GM19328 (cell line): Measurements from ENCODE around the gene PLA2G7.
"Not testable (repeated sequence)": the region's sequence is repeated elsewhere in the genome, so short reads cannot be mapped to it uniquely, and the experiment has no call there.

ENCODE experiments used
- ATAC-seq: cut with Tn5 transposase; IDR thresholded peaks from one replicate; pipeline ENCODE4 v1.9.1; 2021; ENCODE audit warnings: mild to moderate bottlenecking, moderate library complexity; ENCODE audit not compliant: unreplicated experiment

Gene PLA2G7

GRCh38 chr6:46734867-46735719 is at the start of gene PLA2G7:
Gene PLA2G7, minus strand, starts transcription at chr6:46735375. Its CDS starts 12,484 bp downstream, at chr6:46722891.
- ATAC-seq = no peak

DNA sequence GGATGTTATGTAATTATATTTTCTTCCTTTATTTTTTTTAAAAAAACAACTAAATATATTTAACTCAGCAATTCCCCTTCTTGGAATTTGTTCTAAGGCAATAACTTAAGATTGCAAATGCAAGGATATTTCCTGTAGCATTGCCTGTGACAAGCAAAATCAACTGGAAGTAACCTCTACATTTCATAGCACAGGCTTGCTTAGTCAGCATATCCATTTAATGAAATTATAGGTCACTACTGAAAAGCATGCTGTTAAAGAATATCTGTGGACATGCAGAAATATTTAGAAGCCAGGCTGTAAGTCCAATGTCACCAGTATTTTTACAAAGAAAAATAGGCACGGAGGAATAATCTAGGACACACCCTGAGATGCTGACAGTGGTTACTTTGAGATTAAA is 49.4 kb upstream of the PLA2G7 start:
- no peak for ATAC-seq

- no peak for ATAC-seq
Measured at GRCh38 chr6:46781478-46782378, 46.6 kb upstream of the PLA2G7 start.

DNA sequence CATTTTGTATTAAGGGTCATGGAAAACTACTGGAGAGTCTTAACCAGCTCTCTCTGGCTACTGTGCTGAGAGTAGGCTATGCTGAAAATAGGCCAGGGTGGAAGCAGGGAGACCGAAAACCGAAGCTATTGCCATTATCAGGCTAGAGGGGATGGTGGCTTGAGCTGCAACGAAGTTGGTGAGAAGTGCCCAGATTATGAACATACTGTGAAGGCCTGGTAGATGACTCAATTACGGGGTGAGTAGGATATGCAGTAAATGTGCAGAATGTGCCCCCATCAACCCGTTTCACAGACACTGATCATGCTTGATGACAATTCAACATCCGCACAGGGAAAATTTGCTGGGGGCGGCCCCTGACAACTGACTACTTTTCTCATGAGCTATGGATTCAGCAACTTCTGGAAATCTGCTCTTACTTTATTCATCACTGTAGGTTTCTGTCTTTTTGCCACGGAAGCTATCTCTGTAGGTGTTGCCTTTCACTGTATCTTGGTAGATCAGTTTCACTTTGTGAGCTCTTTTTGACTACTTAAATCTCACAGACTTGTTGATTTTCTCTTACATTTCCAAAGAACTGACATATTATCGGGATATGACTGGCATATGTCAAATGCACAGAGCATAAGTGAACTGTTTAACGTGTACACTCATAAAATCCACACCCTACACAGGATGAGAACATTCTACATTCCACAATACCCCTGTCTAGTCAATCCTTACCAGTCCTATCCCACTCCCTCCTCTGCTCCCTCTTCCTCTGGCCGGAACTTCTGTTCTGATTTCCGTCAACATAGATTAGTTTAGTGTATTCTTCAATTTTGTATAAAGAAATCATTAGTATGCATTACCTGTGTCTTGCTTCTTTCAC is 42.5 kb upstream of the PLA2G7 start:
- no peak for ATAC-seq

GRCh38 chr6:46776070-46776712 is 41.0 kb upstream of the PLA2G7 start:
- ATAC-seq = no peak

GRCh38 chr6:46774736-46775135 is 39.6 kb upstream of the PLA2G7 start:
- ATAC-seq = not testable (repeated sequence)

GRCh38 chr6:46773201-46773855 is 38.2 kb upstream of the PLA2G7 start:
- ATAC-seq = no peak

DNA sequence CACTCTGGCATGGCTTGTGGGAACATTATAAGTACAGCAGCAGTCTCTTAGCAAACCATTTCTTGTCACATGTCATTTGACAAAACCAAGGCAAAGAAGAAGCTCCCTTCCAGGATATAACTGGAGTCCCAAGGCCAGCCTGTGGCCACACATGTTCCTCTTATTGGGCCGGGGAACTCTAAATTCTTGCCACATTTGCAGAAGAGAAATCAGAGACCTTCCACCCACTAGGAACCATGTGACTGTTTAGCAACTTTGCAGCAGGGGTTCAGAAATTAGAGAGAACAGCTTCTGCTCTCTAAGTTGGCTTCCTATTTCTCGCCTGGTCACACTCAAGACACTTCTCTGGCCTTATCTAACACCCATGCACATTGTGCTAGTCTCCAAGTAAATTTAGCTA is 37.6 kb upstream of the PLA2G7 start:
- ATAC-seq = peak; percentile 83

DNA sequence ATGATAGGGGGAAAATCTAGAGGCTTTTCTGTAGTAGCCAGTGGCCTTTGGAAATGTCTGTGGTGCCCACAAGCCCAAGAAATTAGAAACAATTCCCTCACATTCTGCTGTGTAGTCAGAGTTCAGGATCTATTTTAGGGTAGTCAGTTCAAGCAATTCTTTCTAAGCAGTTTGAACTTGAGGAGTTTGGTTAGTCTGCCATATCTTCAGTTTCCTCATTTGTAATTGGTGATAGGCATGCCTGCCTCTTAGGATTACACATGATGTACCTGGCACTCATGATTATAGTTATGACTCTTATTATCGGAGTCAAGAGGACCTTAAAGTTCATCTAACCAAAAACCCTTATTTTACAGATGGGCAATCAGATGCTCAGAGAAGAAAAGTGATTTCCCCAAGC is 36.8 kb upstream of the PLA2G7 start:
- ATAC-seq = no peak

GRCh38 chr6:46764961-46765360 is 29.8 kb upstream of the PLA2G7 start:
- no peak for ATAC-seq

DNA sequence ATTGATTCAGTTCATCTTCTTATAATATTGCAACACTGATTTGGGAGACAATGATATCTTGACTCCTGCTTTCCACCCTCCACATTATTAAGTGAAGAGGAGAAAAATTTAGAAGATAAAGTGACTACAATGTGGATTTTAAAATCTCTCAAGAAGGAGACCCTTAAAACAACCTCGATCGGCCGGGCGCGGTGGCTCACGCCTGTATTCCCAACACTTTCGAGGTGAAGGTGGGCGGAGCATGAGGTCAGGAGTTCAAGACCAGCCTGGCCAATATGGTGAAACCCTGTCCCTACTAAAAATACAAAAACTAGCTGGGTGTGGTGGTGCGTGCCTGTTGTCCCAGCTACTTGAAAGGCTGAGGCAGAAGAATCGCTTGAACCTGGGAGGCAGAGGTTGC is 29.1 kb upstream of the PLA2G7 start:
- ATAC-seq = not testable (repeated sequence)

DNA sequence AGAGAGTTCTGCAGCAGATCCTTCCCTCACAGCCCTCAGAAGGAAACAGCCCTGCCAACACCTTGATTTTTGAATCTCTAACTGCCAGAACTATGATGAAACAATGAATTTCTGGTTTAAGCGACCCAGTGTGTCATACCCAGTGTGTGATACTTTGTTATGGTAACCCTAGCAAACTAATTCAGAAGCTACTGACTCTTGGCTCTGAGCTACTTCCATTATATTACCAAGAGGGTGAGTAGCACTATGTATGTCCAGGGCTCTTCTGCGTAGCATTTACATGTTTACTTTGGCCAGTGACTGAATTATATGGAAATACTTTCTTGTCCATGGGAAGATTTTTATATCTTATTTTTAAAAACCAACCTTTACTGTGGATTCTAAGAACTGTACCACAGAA is 28.3 kb upstream of the PLA2G7 start:
- no peak for ATAC-seq

- ATAC-seq = no peak
Measured at GRCh38 chr6:46760925-46761324, 25.8 kb upstream of the PLA2G7 start.

GRCh38 chr6:46758960-46759753 is 24.0 kb upstream of the PLA2G7 start:
- ATAC-seq = no peak

GRCh38 chr6:46757214-46757596 is 22.0 kb upstream of the PLA2G7 start:
- ATAC-seq = no peak

DNA sequence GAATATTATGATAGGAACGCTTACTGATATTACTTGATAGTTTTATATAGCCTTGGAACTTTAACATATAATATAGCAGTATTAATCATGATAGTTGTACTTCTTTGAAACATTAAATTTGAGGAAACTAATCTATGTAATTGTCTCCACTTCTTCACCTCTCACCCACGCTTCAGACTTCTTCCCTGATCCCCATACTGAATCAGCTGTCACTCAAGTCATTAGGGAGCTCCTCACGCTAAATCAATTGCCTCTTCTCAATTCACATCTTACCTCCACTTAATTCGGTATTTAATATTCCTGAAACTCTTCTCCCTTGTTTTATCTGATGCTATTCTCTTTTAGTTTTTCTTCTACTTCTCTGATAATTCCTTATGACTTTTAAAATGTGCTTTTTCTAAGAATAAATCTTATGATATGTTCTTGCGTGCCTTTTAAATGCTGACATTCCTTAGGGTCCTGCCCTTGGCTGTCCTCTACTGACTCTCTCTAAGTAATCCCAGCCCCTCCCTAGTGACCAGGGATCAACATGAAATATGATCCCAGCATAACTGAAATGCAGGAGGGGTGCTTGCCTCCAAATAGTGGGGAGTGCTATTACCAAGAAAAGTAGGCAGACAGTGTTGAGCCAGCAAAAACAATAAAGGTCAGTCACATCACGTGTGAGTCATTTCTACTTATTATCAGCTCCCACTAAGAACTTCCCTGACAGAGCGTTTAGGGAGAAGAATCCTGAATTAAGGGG is 21.5 kb upstream of the PLA2G7 start:
- no peak for ATAC-seq

DNA sequence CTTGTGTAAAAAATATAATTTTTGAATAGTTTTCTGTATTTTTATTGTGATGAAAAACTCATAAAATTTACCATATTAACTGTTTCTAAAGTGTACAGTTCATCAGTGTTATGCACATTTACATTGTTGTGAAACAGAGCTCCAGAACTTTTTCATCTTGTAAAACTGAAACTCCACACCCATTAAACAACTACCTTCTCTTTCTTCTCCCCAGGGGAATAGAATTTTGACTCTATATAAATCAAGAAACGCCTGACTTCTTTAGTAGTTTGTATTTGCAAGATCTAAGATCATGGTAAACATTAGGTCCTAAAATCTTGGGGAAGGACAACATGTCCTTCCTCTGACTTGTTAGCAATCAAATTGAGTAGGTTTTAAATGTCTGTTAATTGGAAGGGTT is 20.7 kb upstream of the PLA2G7 start:
- no peak for ATAC-seq

GRCh38 chr6:46751658-46752057 is 16.5 kb upstream of the PLA2G7 start:
- no peak for ATAC-seq
